ENCODE results near the gene CRYBG1.
A peak's percentile ranks its signal among the peaks of the same experiment; 100 is the strongest.

CRYBG1 gene

DNA sequence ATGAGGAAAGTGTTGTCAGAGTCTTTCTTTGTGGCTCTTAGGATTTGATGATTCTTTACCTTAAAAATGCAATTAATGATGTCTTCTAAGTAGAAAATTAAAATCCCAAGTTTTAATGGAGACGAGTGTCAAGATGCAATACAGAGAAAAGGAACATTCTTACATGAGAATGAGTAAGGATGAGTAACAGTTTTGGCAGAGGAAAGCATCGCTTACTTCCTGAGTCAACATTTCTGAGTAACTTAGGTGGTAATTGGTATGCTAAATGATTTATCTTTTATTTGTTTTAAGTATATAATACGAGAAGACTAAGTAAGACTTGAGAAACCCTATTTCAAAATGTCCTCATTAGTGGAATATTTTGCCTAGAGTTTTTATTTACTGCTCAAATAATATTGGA lies 167.5 kb downstream of the CRYBG1 start:
- no peak overlapping the region for H3K4me3 ChIP-seq (ENCODE audit: control insufficient read depth, low read depth, low read length)
- TF ChIP-seq, protein P1, sequence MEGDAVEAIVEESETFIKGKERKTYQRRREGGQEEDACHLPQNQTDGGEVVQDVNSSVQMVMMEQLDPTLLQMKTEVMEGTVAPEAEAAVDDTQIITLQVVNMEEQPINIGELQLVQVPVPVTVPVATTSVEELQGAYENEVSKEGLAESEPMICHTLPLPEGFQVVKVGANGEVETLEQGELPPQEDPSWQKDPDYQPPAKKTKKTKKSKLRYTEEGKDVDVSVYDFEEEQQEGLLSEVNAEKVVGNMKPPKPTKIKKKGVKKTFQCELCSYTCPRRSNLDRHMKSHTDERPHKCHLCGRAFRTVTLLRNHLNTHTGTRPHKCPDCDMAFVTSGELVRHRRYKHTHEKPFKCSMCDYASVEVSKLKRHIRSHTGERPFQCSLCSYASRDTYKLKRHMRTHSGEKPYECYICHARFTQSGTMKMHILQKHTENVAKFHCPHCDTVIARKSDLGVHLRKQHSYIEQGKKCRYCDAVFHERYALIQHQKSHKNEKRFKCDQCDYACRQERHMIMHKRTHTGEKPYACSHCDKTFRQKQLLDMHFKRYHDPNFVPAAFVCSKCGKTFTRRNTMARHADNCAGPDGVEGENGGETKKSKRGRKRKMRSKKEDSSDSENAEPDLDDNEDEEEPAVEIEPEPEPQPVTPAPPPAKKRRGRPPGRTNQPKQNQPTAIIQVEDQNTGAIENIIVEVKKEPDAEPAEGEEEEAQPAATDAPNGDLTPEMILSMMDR (conservative IDR thresholded peaks at IDR 0.05; ENCODE audit: control insufficient read depth, insufficient read depth, low read depth, low read length), result no peak
- peak; percentile 99 for DNase-seq (ENCODE audit: low read depth)

DNA sequence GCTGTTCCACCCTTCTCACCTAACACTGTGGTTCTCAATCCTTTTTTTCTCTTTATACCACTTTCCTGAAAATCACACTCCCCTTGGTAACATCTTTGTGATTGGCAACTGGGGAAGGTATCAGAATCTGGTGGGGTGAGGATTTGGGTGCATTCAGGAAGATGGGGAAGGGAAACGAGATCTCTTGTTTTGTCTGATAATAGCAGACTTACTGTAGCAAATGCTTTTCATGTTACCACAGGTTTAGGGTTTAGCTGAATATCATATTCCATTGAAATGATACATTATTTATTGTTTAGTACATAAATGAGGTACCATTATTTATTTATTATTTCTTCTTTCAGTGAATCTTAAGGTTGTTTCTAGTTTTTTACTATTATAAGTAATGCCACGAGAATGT lies 168.0 kb downstream of the CRYBG1 start:
- H3K4me3 ChIP-seq (ENCODE audit: control insufficient read depth, low read depth, low read length), result no peak overlapping the region

DNA sequence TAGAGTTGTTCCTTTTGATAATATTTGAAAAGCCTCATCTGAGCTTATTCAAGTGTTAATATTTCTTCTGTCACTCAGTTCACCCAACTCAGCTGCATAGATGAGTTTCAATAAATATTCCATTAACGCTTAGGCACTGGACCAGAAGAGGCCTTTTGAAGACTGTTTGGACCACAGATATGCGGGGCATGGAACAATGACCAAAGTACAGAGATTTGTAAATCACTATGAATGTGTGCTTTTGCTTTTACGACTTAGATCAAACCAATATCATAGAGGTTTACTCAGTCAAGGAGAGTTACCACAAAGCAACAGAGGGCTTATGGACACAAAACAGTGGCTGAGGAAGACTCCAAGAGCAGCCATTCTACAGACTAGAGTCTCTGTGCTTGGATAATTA lies 168.9 kb downstream of the CRYBG1 start:
- TF ChIP-seq, protein P1 (conservative IDR thresholded peaks at IDR 0.05; ENCODE audit: control insufficient read depth, insufficient read depth, low read depth, low read length), result no peak
- H3K4me3 ChIP-seq (ENCODE audit: control insufficient read depth, low read depth, low read length), result no peak overlapping the region
- DNase-seq (ENCODE audit: low read depth), result no peak

More for the DNA sequence above, 168.0 kb downstream of the CRYBG1 start:
- TF ChIP-seq, protein P1 (conservative IDR thresholded peaks at IDR 0.05; ENCODE audit: control insufficient read depth, insufficient read depth, low read depth, low read length), result no peak
- no peak for DNase-seq (ENCODE audit: low read depth)

DNA sequence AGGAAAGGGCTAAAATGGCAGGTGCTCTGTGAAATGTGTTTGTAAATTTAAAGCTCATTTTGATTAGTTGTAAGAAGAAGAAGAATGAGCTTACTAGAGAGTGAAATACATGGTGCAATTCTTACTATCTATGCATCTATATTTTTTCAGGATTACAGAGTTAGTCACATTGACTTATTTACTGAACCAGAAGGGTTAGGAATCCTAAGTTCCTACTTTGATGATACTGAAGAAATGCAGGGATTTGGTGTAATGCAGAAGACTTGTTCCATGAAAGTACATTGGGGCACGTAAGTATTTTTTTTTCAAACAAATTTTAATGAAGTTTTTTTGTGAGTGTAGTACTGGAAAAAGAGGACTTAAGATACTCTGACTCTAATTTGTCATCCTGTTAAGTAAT lies 169.5 kb downstream of the CRYBG1 start:
- no peak overlapping the region for H3K4me3 ChIP-seq (ENCODE audit: control insufficient read depth, low read depth, low read length)
- peak; percentile 27 for DNase-seq (ENCODE audit: low read depth)
- TF ChIP-seq, protein P1 (conservative IDR thresholded peaks at IDR 0.05; ENCODE audit: control insufficient read depth, insufficient read depth, low read depth, low read length), result no peak

DNA sequence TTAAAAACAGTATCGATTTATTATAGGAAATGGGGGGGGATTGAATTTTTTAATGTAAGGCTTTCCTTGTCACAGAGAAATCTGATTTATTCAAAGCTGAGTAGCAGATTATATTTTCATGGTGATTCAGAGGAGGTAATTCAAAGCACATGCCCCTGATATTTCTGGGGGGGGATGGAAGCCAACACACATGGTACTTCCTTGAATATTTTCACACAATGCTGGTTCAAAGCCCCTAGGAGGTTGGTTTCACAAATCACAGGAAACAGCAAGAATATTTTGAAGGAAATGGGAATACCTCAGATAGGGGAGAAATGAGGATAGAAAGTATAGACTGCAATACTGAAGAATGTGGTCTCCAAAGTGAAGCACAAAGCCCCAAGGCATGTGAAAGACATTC lies 170.0 kb downstream of the CRYBG1 start:
- no peak overlapping the region for H3K4me3 ChIP-seq (ENCODE audit: control insufficient read depth, low read depth, low read length)
- peak; percentile 85 for DNase-seq (ENCODE audit: low read depth)
- TF ChIP-seq, protein P1 (conservative IDR thresholded peaks at IDR 0.05; ENCODE audit: control insufficient read depth, insufficient read depth, low read depth, low read length), result no peak

DNA sequence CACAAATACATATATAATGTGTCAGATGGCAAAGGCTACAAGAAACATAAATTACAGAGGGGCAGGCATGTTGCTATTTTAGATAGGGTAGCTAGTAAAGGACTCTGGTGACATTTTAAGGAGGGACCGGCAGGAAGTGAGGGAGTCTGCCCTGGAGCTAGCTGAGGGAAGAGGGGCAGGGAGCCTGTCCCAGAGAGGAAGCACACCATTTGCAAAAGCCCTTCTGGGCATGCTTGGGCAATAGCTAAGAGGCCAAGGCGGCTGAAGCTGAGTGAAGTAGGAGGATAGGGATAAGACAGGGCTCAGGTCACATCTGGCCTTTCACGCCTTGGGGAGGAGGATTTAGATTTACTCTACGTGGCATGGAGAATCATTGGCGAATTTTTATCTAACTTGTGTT lies 172.5 kb downstream of the CRYBG1 start:
- H3K4me3 ChIP-seq (ENCODE audit: control insufficient read depth, low read depth, low read length), result no peak overlapping the region
- DNase-seq (ENCODE audit: low read depth), result no peak
- TF ChIP-seq, protein P1 (conservative IDR thresholded peaks at IDR 0.05; ENCODE audit: control insufficient read depth, insufficient read depth, low read depth, low read length), result no peak

DNA sequence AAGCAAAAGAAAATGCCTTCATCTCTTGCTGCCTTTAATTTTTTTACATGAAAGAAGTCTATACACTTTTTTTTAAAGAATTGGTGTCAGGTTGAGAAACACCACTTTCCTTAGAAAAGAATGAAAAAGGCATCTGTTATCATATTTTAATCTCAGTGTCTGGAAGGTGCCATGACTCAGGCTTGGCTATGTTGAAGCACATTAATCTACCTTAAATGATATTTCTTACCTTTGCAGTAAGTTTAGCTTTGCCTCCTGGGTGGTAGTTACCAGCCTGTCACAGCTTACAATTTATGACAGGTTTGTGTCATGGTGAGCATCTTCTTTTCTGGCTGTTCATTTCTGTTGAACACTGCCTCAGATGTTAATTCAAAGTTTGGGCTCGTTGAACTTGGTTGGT lies 173.5 kb downstream of the CRYBG1 start:
- TF ChIP-seq, protein P1 (conservative IDR thresholded peaks at IDR 0.05; ENCODE audit: control insufficient read depth, insufficient read depth, low read depth, low read length), result no peak
- H3K4me3 ChIP-seq (ENCODE audit: control insufficient read depth, low read depth, low read length), result no peak overlapping the region
- no peak for DNase-seq (ENCODE audit: low read depth)

Data from fibroblast of mammary gland (primary cell).